Karpas-422 (cell line): ENCODE data around the gene PELI2. TPM values are rescaled to one million over a fixed set of nuclear protein-coding genes. Genes with fewer than 3 reads are reported as not detected.

Experiments used
- DNase-seq: peaks from one replicate; pipeline ENCODE4 v3.0.0-alpha.2; 2015
- H2AFZ ChIP-seq: fragments of 200-600 bp; sonication (generic); 2 replicates; pipeline ENCODE4 v1.6.1; 2014; ENCODE audit warnings: antibody characterized with exemption, low read length, mixed read lengths
- H3K27ac ChIP-seq: fragments of 200-600 bp; sonication (generic); 2 replicates; pipeline ENCODE4 v1.5.1; 2014; ENCODE audit warnings: mild to moderate bottlenecking, low read length, moderate library complexity
- H3K27me3 ChIP-seq: fragments of 200-600 bp; sonication (generic); 2 replicates; pipeline ENCODE4 v1.6.1; 2014; ENCODE audit warnings: low read length, mixed read lengths
- H3K36me3 ChIP-seq: fragments of 200-600 bp; sonication (generic); 2 replicates; pipeline ENCODE4 v1.6.1; 2014; ENCODE audit warnings: low read length, mixed read lengths; ENCODE audit not compliant: insufficient read depth
- H3K4me1 ChIP-seq: fragments of 200-600 bp; sonication (generic); 2 replicates; pipeline ENCODE4 v1.6.1; 2014; ENCODE audit warnings: mild to moderate bottlenecking, low read length, mixed read lengths
- H3K4me2 ChIP-seq: fragments of 200-600 bp; sonication (generic); 2 replicates; pipeline ENCODE4 v1.6.1; 2014; ENCODE audit warnings: low read length, low read depth, mild to moderate bottlenecking; ENCODE audit not compliant: poor library complexity, severe bottlenecking
- H3K4me3 ChIP-seq: fragments of 200-600 bp; sonication (generic); 2 replicates; pipeline ENCODE4 v1.5.1; 2014; ENCODE audit warnings: mild to moderate bottlenecking, antibody characterized with exemption, low read length, mixed read lengths
- H3K79me2 ChIP-seq: fragments of 200-600 bp; sonication (generic); 2 replicates; pipeline ENCODE4 v1.6.1; 2014; ENCODE audit warnings: mild to moderate bottlenecking, low read length, mixed read lengths
- H3K9ac ChIP-seq: fragments of 200-600 bp; sonication (generic); 2 replicates; pipeline ENCODE4 v1.6.0; 2014; ENCODE audit warnings: low read length
- H3K9me2 ChIP-seq: fragments of 200-600 bp; sonication (generic), shearing (Covaris generic); replicated peaks from 2 replicates; pipeline ENCODE4 v1.6.0; 2014; ENCODE audit warnings: mild to moderate bottlenecking, low read length, moderate library complexity; ENCODE audit not compliant: insufficient read depth
- H3K9me3 ChIP-seq: fragments of 300-700, 200-600 bp; sonication (generic); 2 replicates; pipeline ENCODE4 v1.6.1; 2014; ENCODE audit warnings: low read length, mixed read lengths
- H4K20me1 ChIP-seq: fragments of 200-600 bp; sonication (generic); 2 replicates; pipeline ENCODE4 v1.6.1; 2014; ENCODE audit warnings: mild to moderate bottlenecking, antibody characterized with exemption, low read length, low read depth; ENCODE audit not compliant: insufficient read depth
- total RNA-seq: library from RNA; depleted of rRNA; stranded (reverse); fragments of >200 nt; shearing (Covaris generic); gene quantifications from 2 replicates; pipeline ENCODE4 v1.2.3, GENCODE V29; 2014; ENCODE audit warnings: low replicate concordance

The PELI2 gene
- total RNA-seq, 1 experiment from 2014 or later, result 0.30 TPM

- H3K4me2 ChIP-seq, result no peak overlapping the region
- H3K36me3 ChIP-seq, result no peaks in the 10 kb centered on the region
- H3K79me2 ChIP-seq, result no peaks in the 10 kb centered on the region
- no peak overlapping the region for H3K27ac ChIP-seq
- H3K9ac ChIP-seq, result no peak overlapping the region
- H3K9me3 ChIP-seq, result no peaks in the 10 kb centered on the region
- DNase-seq, result no peak
- no peak overlapping the region for H3K4me3 ChIP-seq
- H4K20me1 ChIP-seq, result no peaks in the 10 kb centered on the region
- H3K27me3 ChIP-seq, result 0 out of 2 replicates have a peak, but pooled peaks cover 3% of the 10 kb centered on the region
- no peaks in the 10 kb centered on the region for H3K9me2 ChIP-seq
- H3K4me1 ChIP-seq, result no peaks in the 10 kb centered on the region
- no peak overlapping the region for H2AFZ ChIP-seq
Observed at GRCh38 chr14:56321861-56322260, 203.7 kb downstream of the PELI2 start.

DNA sequence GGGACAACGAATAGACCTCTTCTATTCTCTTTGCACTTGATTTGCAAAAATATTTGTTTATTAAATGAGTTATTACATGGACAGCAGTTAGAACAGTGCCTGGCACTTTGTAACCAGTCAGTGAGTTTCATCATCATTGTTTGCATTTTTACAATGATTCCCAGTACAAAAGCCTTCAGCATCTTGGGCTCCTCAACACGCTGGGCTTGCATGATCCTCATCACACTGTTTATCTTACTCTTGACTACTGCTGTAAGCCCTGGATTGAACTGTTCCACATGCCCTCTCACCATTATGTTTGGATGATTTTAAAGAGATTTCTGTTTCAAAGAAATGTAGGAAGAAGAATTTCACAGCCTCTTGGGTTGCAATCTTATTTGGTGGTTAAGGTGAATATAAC, 204.3 kb downstream of the PELI2 start:
- H3K27me3 ChIP-seq, result 0 out of 2 replicates have a peak, but pooled peaks cover 3% of the 10 kb centered on the region
- H3K27ac ChIP-seq, result no peak overlapping the region
- no peaks in the 10 kb centered on the region for H3K79me2 ChIP-seq
- no peak overlapping the region for H3K4me3 ChIP-seq
- no peaks in the 10 kb centered on the region for H3K4me1 ChIP-seq
- H4K20me1 ChIP-seq, result no peaks in the 10 kb centered on the region
- no peak overlapping the region for H2AFZ ChIP-seq
- H3K4me2 ChIP-seq, result no peak overlapping the region
- no peaks in the 10 kb centered on the region for H3K9me2 ChIP-seq
- DNase-seq, result no peak
- no peaks in the 10 kb centered on the region for H3K9me3 ChIP-seq
- no peaks in the 10 kb centered on the region for H3K36me3 ChIP-seq
- H3K9ac ChIP-seq, result no peak overlapping the region

GRCh38 chr14:56324454-56324853, 206.2 kb downstream of the PELI2 start:
- Histone ChIP-seq H3K4me1 (no peaks in the 10 kb centered on the region), H3K4me2 (no peak overlapping the region), H4K20me1 (no peaks in the 10 kb centered on the region), H3K9ac (no peak overlapping the region), H3K27me3 (0 out of 2 replicates have a peak, but pooled peaks cover 3% of the 10 kb centered on the region), H3K79me2 (no peaks in the 10 kb centered on the region), H3K36me3 (no peaks in the 10 kb centered on the region), H2AFZ (no peak overlapping the region), H3K9me2 (no peaks in the 10 kb centered on the region), H3K4me3 (no peak overlapping the region), H3K27ac (no peak overlapping the region), H3K9me3 (no peaks in the 10 kb centered on the region)
- DNase-seq, result no peak

GRCh38 chr14:56324856-56325699, 206.9 kb downstream of the PELI2 start:
- Histone ChIP-seq H4K20me1 (no peaks in the 10 kb centered on the region), H3K9ac (no peak overlapping the region), H2AFZ (no peak overlapping the region), H3K79me2 (no peaks in the 10 kb centered on the region), H3K4me3 (no peak overlapping the region), H3K4me1 (no peaks in the 10 kb centered on the region), H3K4me2 (no peak overlapping the region), H3K27ac (no peak overlapping the region), H3K27me3 (0 out of 2 replicates have a peak, but pooled peaks cover 3% of the 10 kb centered on the region), H3K9me2 (no peaks in the 10 kb centered on the region), H3K9me3 (no peaks in the 10 kb centered on the region), H3K36me3 (no peaks in the 10 kb centered on the region)
- no peak for DNase-seq

- Histone ChIP-seq H4K20me1 (no peaks in the 10 kb centered on the region), H3K79me2 (no peaks in the 10 kb centered on the region), H3K27me3 (no peaks in the 10 kb centered on the region), H3K9me2 (no peaks in the 10 kb centered on the region), H3K36me3 (no peaks in the 10 kb centered on the region), H3K4me1 (no peaks in the 10 kb centered on the region), H3K9ac (no peak overlapping the region), H3K9me3 (no peaks in the 10 kb centered on the region), H3K27ac (no peak overlapping the region), H2AFZ (no peak overlapping the region), H3K4me3 (no peak overlapping the region), H3K4me2 (no peak overlapping the region)
- DNase-seq, result no peak
Observed at GRCh38 chr14:56328021-56328420, 209.8 kb downstream of the PELI2 start.

- H3K36me3 ChIP-seq, result no peaks in the 10 kb centered on the region
- no peak overlapping the region for H3K27ac ChIP-seq
- no peak overlapping the region for H3K4me2 ChIP-seq
- no peaks in the 10 kb centered on the region for H3K79me2 ChIP-seq
- no peaks in the 10 kb centered on the region for H3K27me3 ChIP-seq
- no peaks in the 10 kb centered on the region for H3K9me3 ChIP-seq
- H4K20me1 ChIP-seq, result no peaks in the 10 kb centered on the region
- no peak overlapping the region for H3K4me3 ChIP-seq
- H3K4me1 ChIP-seq, result no peaks in the 10 kb centered on the region
- DNase-seq, result no peak
- H2AFZ ChIP-seq, result no peak overlapping the region
- H3K9me2 ChIP-seq, result no peaks in the 10 kb centered on the region
- H3K9ac ChIP-seq, result no peak overlapping the region
Observed at GRCh38 chr14:56331592-56332216, 213.5 kb downstream of the PELI2 start.

GRCh38 chr14:56333359-56334292, 215.4 kb downstream of the PELI2 start:
- no peak overlapping the region for H3K4me3 ChIP-seq
- no peaks in the 10 kb centered on the region for H3K79me2 ChIP-seq
- no peaks in the 10 kb centered on the region for H3K27me3 ChIP-seq
- DNase-seq, result no peak
- no peaks in the 10 kb centered on the region for H3K9me3 ChIP-seq
- no peak overlapping the region for H2AFZ ChIP-seq
- H3K4me1 ChIP-seq, result no peaks in the 10 kb centered on the region
- H3K4me2 ChIP-seq, result no peak overlapping the region
- H3K9me2 ChIP-seq, result no peaks in the 10 kb centered on the region
- H3K9ac ChIP-seq, result no peak overlapping the region
- H3K36me3 ChIP-seq, result no peaks in the 10 kb centered on the region
- H4K20me1 ChIP-seq, result no peaks in the 10 kb centered on the region
- H3K27ac ChIP-seq, result no peak overlapping the region

GRCh38 chr14:56334458-56334857, 216.2 kb downstream of the PELI2 start:
- no peaks in the 10 kb centered on the region for H4K20me1 ChIP-seq
- H2AFZ ChIP-seq, result no peak overlapping the region
- H3K79me2 ChIP-seq, result no peaks in the 10 kb centered on the region
- no peaks in the 10 kb centered on the region for H3K9me3 ChIP-seq
- no peaks in the 10 kb centered on the region for H3K27me3 ChIP-seq
- no peak overlapping the region for H3K4me2 ChIP-seq
- H3K4me3 ChIP-seq, result no peak overlapping the region
- no peak overlapping the region for H3K27ac ChIP-seq
- H3K9ac ChIP-seq, result no peak overlapping the region
- H3K4me1 ChIP-seq, result no peaks in the 10 kb centered on the region
- H3K36me3 ChIP-seq, result no peaks in the 10 kb centered on the region
- no peak for DNase-seq
- H3K9me2 ChIP-seq, result no peaks in the 10 kb centered on the region
